Measurements from ENCODE around the gene SRD5A3. TPM values are rescaled to one million over a fixed set of nuclear protein-coding genes. Genes with fewer than 3 reads are reported as not detected.

Gene SRD5A3
- total and polyA plus RNA-seq, 2 donors (not counting 3 experiments of a cell fraction or from before 2014, with no cell fraction given): 23.6 to 24.3 TPM

- H3K4me2 ChIP-seq (ENCODE audit: insufficient read depth, low read length): peak overlapping the region; percentile 99
- H2AFZ ChIP-seq (ENCODE audit: low read depth, low read length): no peak overlapping the region
- H3K27me3 ChIP-seq (ENCODE audit: control insufficient read depth in 2 of 2, insufficient read depth in 2 of 2, low read length in 2 of 2): no peaks in the 10 kb centered on the region
- dilution Hi-C loops (cut with MboI; ENCODE audit: extremely low pct_ligation_motif_present, low sequenced_read_pairs) (no loop called here), intact Hi-C loops (cut with micrococcal nuclease) (loop anchor here (5.0 kb wide), 4 partner anchors 37 to 392 kb away; no protein-coding TSS in a partner anchor)
- H3K4me3 ChIP-seq (replicated peaks in 1 of 3; ENCODE audit: insufficient read depth in 1 of 3, low read depth in 1 of 3, low read length in 3 of 3): peak overlapping the region in 1 of 3 experiments; percentile 98
- TF ChIP-seq CTCF (IDR thresholded peaks at IDR 0.05; ENCODE audit: extremely low read depth in 1 of 2, insufficient read depth in 1 of 2, low read depth in 1 of 2, low read length in 2 of 2): no peak
- no peak for TF ChIP-seq FOS (IDR thresholded peaks at IDR 0.05; ENCODE audit: borderline replicate concordance, insufficient read depth, low read length)
- no peak for TF ChIP-seq MYC (IDR thresholded peaks at IDR 0.05; ENCODE audit: low read depth, low read length)
- TF ChIP-seq JUN (IDR thresholded peaks at IDR 0.05; ENCODE audit: borderline replicate concordance, insufficient read depth, insufficient read length, low read depth): no peak
- no peaks in the 10 kb centered on the region for H3K9me1 ChIP-seq (replicated peaks; ENCODE audit: control insufficient read depth, extremely low read depth, insufficient read depth, low read length)
- CTCF ChIA-PET: interaction anchor here (2.3 to 2.4 kb wide), 2 partner anchors 10 to 54 kb away, joined by 12 to 14 read pairs; partner anchors contain the start of gene SRD5A3
- H3K36me3 ChIP-seq (ENCODE audit: control insufficient read depth in 2 of 2, extremely low read depth in 1 of 2, insufficient read depth in 2 of 2, low read length in 2 of 2): peaks cover 2 to 17% of the 10 kb centered on the region in 2 experiments
- POLR2A ChIA-PET: no interaction called here
- no peak for DNase-seq (ENCODE audit: low read depth, low spot score)
- no peak overlapping the region for H3K9ac ChIP-seq (replicated peaks; ENCODE audit: extremely low read depth, insufficient read depth, low read length)
- BruUV-seq (replicated peaks): no TSS peak
- peaks cover 19% of the 10 kb centered on the region for H3K4me1 ChIP-seq (ENCODE audit: control insufficient read depth, extremely low read depth, insufficient read depth, low read length)
- H4K20me1 ChIP-seq (replicated peaks; ENCODE audit: control insufficient read depth, extremely low read depth, insufficient read depth, low read length): peaks cover 18% of the 10 kb centered on the region
- FAIRE-seq: no peak
- no peaks in the 10 kb centered on the region for H3K9me3 ChIP-seq (replicated peaks; ENCODE audit: control insufficient read depth, insufficient read depth, low read length)
- H3K79me2 ChIP-seq (ENCODE audit: control insufficient read depth, insufficient read depth, low read length): peaks cover 79% of the 10 kb centered on the region
- H3K27ac ChIP-seq (ENCODE audit: insufficient read depth, low read depth, low read length): no peak overlapping the region
These were observed 53.5 kb downstream of the SRD5A3 start for GRCh38 chr4:55399581-55399980.

GRCh38 chr4:55405073-55405472 is 59.0 kb downstream of the SRD5A3 start:
- no peak for FAIRE-seq
- no peak for DNase-seq (ENCODE audit: low read depth, low spot score)
- H3K4me2 ChIP-seq (ENCODE audit: insufficient read depth, low read length): no peak overlapping the region
- no peak overlapping the region for H3K9ac ChIP-seq (replicated peaks; ENCODE audit: extremely low read depth, insufficient read depth, low read length)
- peaks cover 21% of the 10 kb centered on the region for H4K20me1 ChIP-seq (replicated peaks; ENCODE audit: control insufficient read depth, extremely low read depth, insufficient read depth, low read length)
- no peak overlapping the region for H3K4me3 ChIP-seq (replicated peaks in 1 of 3; ENCODE audit: insufficient read depth in 1 of 3, low read depth in 1 of 3, low read length in 3 of 3)
- H3K9me1 ChIP-seq (replicated peaks; ENCODE audit: control insufficient read depth, extremely low read depth, insufficient read depth, low read length): no peaks in the 10 kb centered on the region
- intact Hi-C loops (cut with micrococcal nuclease): no loop called here
- CTCF ChIA-PET: no interaction called here
- H3K36me3 ChIP-seq (ENCODE audit: control insufficient read depth in 2 of 2, extremely low read depth in 1 of 2, insufficient read depth in 2 of 2, low read length in 2 of 2): peaks cover 6 to 25% of the 10 kb centered on the region in 2 experiments
- H3K9me3 ChIP-seq (replicated peaks; ENCODE audit: control insufficient read depth, insufficient read depth, low read length): no peaks in the 10 kb centered on the region
- no peak for TF ChIP-seq JUN (IDR thresholded peaks at IDR 0.05; ENCODE audit: borderline replicate concordance, insufficient read depth, insufficient read length, low read depth)
- no peak for TF ChIP-seq FOS (IDR thresholded peaks at IDR 0.05; ENCODE audit: borderline replicate concordance, insufficient read depth, low read length)
- no peak for TF ChIP-seq POLR2AphosphoS5 (IDR thresholded peaks at IDR 0.05; ENCODE audit: insufficient read depth, low read depth, low read length)
- TF ChIP-seq CTCF (IDR thresholded peaks at IDR 0.05; ENCODE audit: extremely low read depth in 1 of 2, insufficient read depth in 1 of 2, low read depth in 1 of 2, low read length in 2 of 2): no peak
- TF ChIP-seq MAX (IDR thresholded peaks at IDR 0.05; ENCODE audit: insufficient read depth, insufficient read length): no peak
- no peak for TF ChIP-seq GATA2 (IDR thresholded peaks at IDR 0.05; ENCODE audit: insufficient read depth, insufficient read length, low read depth, low read length)
- no peak for TF ChIP-seq MYC (IDR thresholded peaks at IDR 0.05; ENCODE audit: low read depth, low read length)
- no peak for TF ChIP-seq POLR2A (IDR thresholded peaks at IDR 0.05; ENCODE audit: low read depth, low read length)
- H3K27me3 ChIP-seq (ENCODE audit: control insufficient read depth in 2 of 2, insufficient read depth in 2 of 2, low read length in 2 of 2): no peaks in the 10 kb centered on the region
- dilution Hi-C loops (cut with MboI; ENCODE audit: extremely low pct_ligation_motif_present, low sequenced_read_pairs): no loop called here
- BruUV-seq (replicated peaks): no TSS peak
- no peak overlapping the region for H2AFZ ChIP-seq (ENCODE audit: low read depth, low read length)
- H3K27ac ChIP-seq (ENCODE audit: insufficient read depth, low read depth, low read length): no peak overlapping the region
- peaks cover 91% of the 10 kb centered on the region for H3K79me2 ChIP-seq (ENCODE audit: control insufficient read depth, insufficient read depth, low read length)
- no peaks in the 10 kb centered on the region for H3K4me1 ChIP-seq (ENCODE audit: control insufficient read depth, extremely low read depth, insufficient read depth, low read length)
- POLR2A ChIA-PET: no interaction called here
